ENCODE data around the gene A4GALT.

A4GALT gene

GRCh38 chr22:42700355-42700754, 20.3 kb downstream of the A4GALT start:
- no peak for DNase-seq

GRCh38 chr22:42699976-42700352, 20.7 kb downstream of the A4GALT start:
- no peak for DNase-seq

GRCh38 chr22:42699281-42699975, 21.2 kb downstream of the A4GALT start:
- no peak for DNase-seq

- no peak for DNase-seq
These were observed 23.1 kb downstream of the A4GALT start for GRCh38 chr22:42697542-42698013.

- no peak for DNase-seq
These were observed 24.2 kb downstream of the A4GALT start for GRCh38 chr22:42696331-42696967.

- DNase-seq: no peak
These were observed 25.4 kb downstream of the A4GALT start for GRCh38 chr22:42695294-42695693.

- DNase-seq: no peak
These were observed 26.6 kb downstream of the A4GALT start for GRCh38 chr22:42693763-42694683.

- DNase-seq: no peak
These were observed 27.5 kb downstream of the A4GALT start for GRCh38 chr22:42693055-42693762.

- DNase-seq: no peak
These were observed 28.2 kb downstream of the A4GALT start for GRCh38 chr22:42692239-42693054.

- DNase-seq: no peak
These were observed 29.2 kb downstream of the A4GALT start for GRCh38 chr22:42691440-42691839.

- DNase-seq: peak; percentile 79
These were observed 32.1 kb downstream of the A4GALT start for GRCh38 chr22:42688241-42689211.

GRCh38 chr22:42686756-42687491, 33.7 kb downstream of the A4GALT start:
- DNase-seq: no peak

- DNase-seq: peak; percentile 39
These were observed 34.6 kb downstream of the A4GALT start for GRCh38 chr22:42685941-42686653.

GRCh38 chr22:42684462-42685195, 36.0 kb downstream of the A4GALT start:
- no peak for DNase-seq

GRCh38 chr22:42683578-42684283, 36.9 kb downstream of the A4GALT start:
- DNase-seq: peak; percentile 91

GRCh38 chr22:42682113-42682851, 38.4 kb downstream of the A4GALT start:
- DNase-seq: peak; percentile 78

GRCh38 chr22:42680648-42681047, 40.0 kb downstream of the A4GALT start:
- no peak for DNase-seq

Data from NCI-H446 treated with DMSO at 0.1 percent for 48 hours (cell line).